B cell (primary cell): ENCODE measurements around the gene SPRY1. TPM values are rescaled to one million over a fixed set of nuclear protein-coding genes. Genes with fewer than 3 reads are reported as not detected.

ENCODE experiments used
- ATAC-seq: fragments of 200-7000 bp; cut with Tn5 transposase; one replicate; pipeline ENCODE4 v1.10.0; 2021; ENCODE audit warnings: low read depth, mild to moderate bottlenecking, moderate number of reproducible peaks, moderate library complexity
- CTCF ChIA-PET: fragments of 350-600 bp; sonication (Branson Sonifier 250); formaldehyde crosslinking; loops from one replicate; lab custom pipeline; 2021; ENCODE audit warnings: antibody characterized with exemption, inconsistent platforms; lab: Charles Lee
- POLR2A ChIA-PET: fragments of 350-600 bp; sonication (Branson Sonifier 250); formaldehyde crosslinking; loops from one replicate; lab custom pipeline; 2021; ENCODE audit warnings: antibody characterized with exemption; lab: Charles Lee
- DNase-seq: peaks from one replicate; pipeline ENCODE4 v3.0.0; 2013
- H2AFZ ChIP-seq: 2 replicates; pipeline ENCODE4 v1.6.1; 2012; ENCODE audit warnings: mild to moderate bottlenecking, low read depth, low read length; ENCODE audit not compliant: insufficient read depth, poor library complexity, severe bottlenecking
- H3K27ac ChIP-seq, 2 donors: 1 replicate in 1 of 2; 2 replicates in 1 of 2; pipeline ENCODE4 v1.5.1; 2012 to 2013; ENCODE audit warnings: low read length in 2 of 2, mild to moderate bottlenecking in 2 of 2, moderate library complexity in 1 of 2
- H3K27me3 ChIP-seq, 4 experiments: fragments of 200-600 bp in 1 of 4; sonication (generic) in 1 of 4; replicated peaks in 1 of 4; 1 replicate in 2 of 4; 2 replicates in 2 of 4; pipeline versions ENCODE4 v1.6.1 to v1.7.0; 2013 to 2016; ENCODE audit warnings: low read length in 3 of 4, mild to moderate bottlenecking in 2 of 4, mixed read lengths in 1 of 4, moderate library complexity in 1 of 4; ENCODE audit not compliant: insufficient read depth in 4 of 4, control insufficient read depth in 3 of 4; ENCODE audit errors: control extremely low read depth in 1 of 4
- H3K36me3 ChIP-seq, 2 experiments: replicated peaks in 1 of 2; 1 replicate in 1 of 2; 2 replicates in 1 of 2; pipeline versions ENCODE4 v1.6.1 to v1.7.1; 2013; ENCODE audit warnings: low read length in 1 of 2; ENCODE audit not compliant: insufficient read depth in 2 of 2, control insufficient read depth in 1 of 2; ENCODE audit errors: control extremely low read depth in 1 of 2, extremely low read depth in 1 of 2
- H3K4me1 ChIP-seq, 2 donors: fragments of 200-600 bp in 1 of 2; sonication (generic) in 1 of 2; 1 replicate in 1 of 2; 2 replicates in 1 of 2; pipeline versions ENCODE4 v1.5.1 to v1.6.1; 2013 to 2017; ENCODE audit warnings: low read length in 2 of 2; ENCODE audit not compliant: control insufficient read depth in 2 of 2, insufficient read depth in 2 of 2
- H3K4me2 ChIP-seq: replicated peaks from 2 replicates; pipeline ENCODE3; 2012; ENCODE audit warnings: mild to moderate bottlenecking, low read depth, low read length; ENCODE audit not compliant: poor library complexity, severe bottlenecking
- H3K4me3 ChIP-seq, 5 experiments: fragments of 200-600 bp in 1 of 5; sonication (generic) in 1 of 5; 1 replicate in 3 of 5; 2 replicates in 2 of 5; pipeline versions ENCODE4 v1.5.1 to v1.7.0; 2011 to 2016; ENCODE audit warnings: low read length in 4 of 5, mild to moderate bottlenecking in 4 of 5, low read depth in 2 of 5, control low read depth in 1 of 5, moderate library complexity in 1 of 5; ENCODE audit not compliant: insufficient read depth in 1 of 5; ENCODE audit errors: control extremely low read depth in 1 of 5, extremely low read depth in 1 of 5
- H3K79me2 ChIP-seq: fragments of 200-600 bp; sonication (generic); one replicate; pipeline ENCODE4 v1.6.0; 2016; ENCODE audit warnings: low read length; ENCODE audit not compliant: control insufficient read depth, insufficient read depth
- H3K9ac ChIP-seq: fragments of 200-600 bp; sonication (generic); 2 replicates; pipeline ENCODE4 v1.6.1; 2017; ENCODE audit warnings: mild to moderate bottlenecking, low read length, moderate library complexity
- H3K9me3 ChIP-seq, 3 donors: one replicate each; pipeline versions ENCODE4 v1.6.1 to v1.7.1; 2013; ENCODE audit warnings: low read length in 2 of 3; ENCODE audit not compliant: control insufficient read depth in 2 of 3, insufficient read depth in 1 of 3; ENCODE audit errors: control extremely low read depth in 1 of 3
- H4K20me1 ChIP-seq: 2 replicates; pipeline ENCODE4 v1.6.0; 2012; ENCODE audit warnings: mild to moderate bottlenecking, low read length; ENCODE audit not compliant: insufficient read depth, control insufficient read depth, poor library complexity, severe bottlenecking
- H3K27ac Mint-ChIP-seq: one replicate; pipeline ENCODE4 v1.8.0; 2021; ENCODE audit warnings: mixed read lengths
- H3K27me3 Mint-ChIP-seq: one replicate; pipeline ENCODE4 v1.8.0; 2021; ENCODE audit warnings: mixed read lengths
- H3K4me1 Mint-ChIP-seq: one replicate; pipeline ENCODE4 v1.8.0; 2021; ENCODE audit warnings: mixed read lengths
- H3K4me3 Mint-ChIP-seq: one replicate; pipeline ENCODE4 v1.8.0; 2021; ENCODE audit warnings: mixed read lengths
- H3K9me3 Mint-ChIP-seq: one replicate; pipeline ENCODE4 v1.8.0; 2022; ENCODE audit warnings: mixed read lengths; ENCODE audit not compliant: insufficient read depth
- EZH2 ChIP-seq: IDR thresholded peaks from 2 replicates; pipeline ENCODE4 v1.6.1; 2012; ENCODE audit warnings: borderline replicate concordance, low read depth, mild to moderate bottlenecking, moderate library complexity, low read length; ENCODE audit not compliant: insufficient read depth, poor library complexity, severe bottlenecking
- WGBS: methylation state at CpG from one replicate; pipeline ENCODE4 v1.1.5; 2013; ENCODE audit warnings: missing lambda C conversion rate; ENCODE audit not compliant: insufficient coverage; 5-methylcytosine and 5-hydroxymethylcytosine counted together
- intact Hi-C: fragments of 100-400 bp; cut with micrococcal nuclease; formaldehyde crosslinking; loops from one replicate; pipeline ENCODE4 v1.10.0; 2022
- polyA plus RNA-seq: library from polyadenylated mRNA; depleted of rRNA; stranded (reverse); fragments of >200 nt; gene quantifications from 2 replicates; pipeline ENCODE4 v1.2.3, GENCODE V29; 2012
- total RNA-seq, 2 donors: library from RNA; stranded (reverse); fragments of 120-200 nt in 1 of 2; gene quantifications; 1 replicate in 1 of 2; 2 replicates in 1 of 2; pipeline versions ENCODE4 v1.2.3 to v1.2.4, GENCODE V29; 2013 to 2022
- TF ChIP-seq, protein P1 (sequence below): fragments of 200-600 bp; IDR thresholded peaks from one replicate; pipeline ENCODE4 v1.8.0; 2022; ENCODE audit warnings: antibody characterized with exemption, mild to moderate bottlenecking

Gene SPRY1
- total and polyA plus RNA-seq, 2 donors (not counting 1 experiment from before 2014, with no cell fraction given) = 4.7 to 6.9 TPM

GRCh38 chr4:123453061-123453680 lies 56.6 kb downstream of the SPRY1 start:
- H3K4me1 Mint-ChIP-seq = peaks cover 51% of the 10 kb centered on the region
- peak overlapping the region; percentile 9 for H3K4me2 ChIP-seq

More at GRCh38 chr4:123453061-123453680, 56.6 kb downstream of the SPRY1 start:
- Mint-ChIP-seq H3K27me3 (no peaks in the 10 kb centered on the region), H3K4me3 (no peak overlapping the region), H3K27ac (no peak overlapping the region), H3K9me3 (no peaks in the 10 kb centered on the region)
- Histone ChIP-seq H4K20me1 (no peaks in the 10 kb centered on the region), H3K9me3 (no peaks in the 10 kb centered on the region), H3K4me1 (peaks cover 57 to 61% of the 10 kb centered on the region in 2 donors), H3K79me2 (no peaks in the 10 kb centered on the region), H2AFZ (no peak overlapping the region), H3K9ac (no peak overlapping the region), H3K36me3 (no peaks in the 10 kb centered on the region), H3K27ac (no peak overlapping the region), H3K27me3 (no peaks in the 10 kb centered on the region), H3K4me3 (no peak overlapping the region)
- ATAC-seq = no peak
- CTCF ChIA-PET = interaction anchor here (0.7 to 1.4 kb wide), 4 partner anchors 9 to 53 kb away, joined by 3 to 6 read pairs (median 4); no protein-coding TSS in a partner anchor
- TF ChIP-seq, protein P1, sequence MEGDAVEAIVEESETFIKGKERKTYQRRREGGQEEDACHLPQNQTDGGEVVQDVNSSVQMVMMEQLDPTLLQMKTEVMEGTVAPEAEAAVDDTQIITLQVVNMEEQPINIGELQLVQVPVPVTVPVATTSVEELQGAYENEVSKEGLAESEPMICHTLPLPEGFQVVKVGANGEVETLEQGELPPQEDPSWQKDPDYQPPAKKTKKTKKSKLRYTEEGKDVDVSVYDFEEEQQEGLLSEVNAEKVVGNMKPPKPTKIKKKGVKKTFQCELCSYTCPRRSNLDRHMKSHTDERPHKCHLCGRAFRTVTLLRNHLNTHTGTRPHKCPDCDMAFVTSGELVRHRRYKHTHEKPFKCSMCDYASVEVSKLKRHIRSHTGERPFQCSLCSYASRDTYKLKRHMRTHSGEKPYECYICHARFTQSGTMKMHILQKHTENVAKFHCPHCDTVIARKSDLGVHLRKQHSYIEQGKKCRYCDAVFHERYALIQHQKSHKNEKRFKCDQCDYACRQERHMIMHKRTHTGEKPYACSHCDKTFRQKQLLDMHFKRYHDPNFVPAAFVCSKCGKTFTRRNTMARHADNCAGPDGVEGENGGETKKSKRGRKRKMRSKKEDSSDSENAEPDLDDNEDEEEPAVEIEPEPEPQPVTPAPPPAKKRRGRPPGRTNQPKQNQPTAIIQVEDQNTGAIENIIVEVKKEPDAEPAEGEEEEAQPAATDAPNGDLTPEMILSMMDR = no peak
- no peak for TF ChIP-seq EZH2
- DNase-seq = no peak
- intact Hi-C loops = loop anchor here (5.0 kb wide), 1 partner anchor 36 kb away; no protein-coding TSS in a partner anchor
- WGBS = 100% methylated on average over 3 of the region's 3 CpGs
- POLR2A ChIA-PET = interaction anchor here (0.6 to 0.7 kb wide), 2 partner anchors 11 to 93 kb away, joined by 4 to 5 read pairs; no protein-coding TSS in a partner anchor
